GM20000 (cell line): ENCODE results near the gene IL17A.
"Not testable (repeated sequence)": the region's sequence is repeated elsewhere in the genome, so short reads cannot be mapped to it uniquely, and the experiment has no call there.

ENCODE experiments used
- DNase-seq: peaks from one replicate; pipeline ENCODE4 v3.0.0; 2012; ENCODE audit warnings: low spot score
- CTCF ChIP-seq: IDR thresholded peaks from 2 replicates; pipeline ENCODE4 v1.5.1; 2012; ENCODE audit warnings: mild to moderate bottlenecking, control low read depth; ENCODE audit errors: extremely low read depth, missing control alignments

Gene IL17A

GRCh38 chr6:52187098-52187497, 923 bp downstream of the IL17A start:
- no peak for DNase-seq
- TF ChIP-seq CTCF: no peak

DNA sequence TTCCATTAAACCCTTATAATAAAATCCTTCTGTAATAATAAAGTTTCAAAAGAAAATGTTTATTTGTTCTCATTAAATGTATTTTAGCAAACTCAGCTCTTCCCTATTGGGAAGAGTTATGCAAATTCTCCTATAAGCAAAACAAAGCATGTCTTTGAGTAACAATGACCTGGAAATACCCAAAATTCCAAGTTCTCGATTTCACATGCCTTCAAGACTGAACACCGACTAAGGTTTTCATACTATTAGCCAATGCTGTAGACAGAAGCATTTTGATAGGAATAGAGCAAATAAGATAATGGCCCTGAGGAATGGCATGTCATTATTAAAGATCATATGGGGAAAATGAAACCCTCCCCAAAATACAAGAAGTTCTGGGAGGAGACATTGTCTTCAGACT, 3.8 kb downstream of the IL17A start:
- TF ChIP-seq CTCF: no peak
- DNase-seq: no peak

GRCh38 chr6:52190409-52190808, 4.2 kb downstream of the IL17A start:
- TF ChIP-seq CTCF: no peak
- DNase-seq: no peak

GRCh38 chr6:52191824-52192223, 5.6 kb downstream of the IL17A start:
- TF ChIP-seq CTCF: no peak
- no peak for DNase-seq

DNA sequence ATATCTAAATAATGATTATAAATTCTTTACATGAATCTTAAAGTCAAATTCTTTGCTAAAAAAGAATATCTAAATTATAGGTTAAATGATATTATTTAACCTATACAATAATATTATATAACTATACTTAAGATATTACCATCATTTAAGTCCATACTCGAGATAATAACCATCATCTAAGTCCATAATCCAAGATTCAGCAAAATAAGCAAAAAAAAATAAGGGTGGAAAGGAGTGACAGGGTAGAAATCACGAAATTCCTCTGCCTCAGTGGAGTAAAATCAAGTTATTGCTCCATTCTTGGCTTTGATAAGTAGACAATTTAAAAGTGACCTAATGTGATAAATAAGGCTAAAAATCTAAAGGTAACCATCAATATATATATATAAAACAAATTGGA, 9.7 kb downstream of the IL17A start:
- DNase-seq: no peak

DNA sequence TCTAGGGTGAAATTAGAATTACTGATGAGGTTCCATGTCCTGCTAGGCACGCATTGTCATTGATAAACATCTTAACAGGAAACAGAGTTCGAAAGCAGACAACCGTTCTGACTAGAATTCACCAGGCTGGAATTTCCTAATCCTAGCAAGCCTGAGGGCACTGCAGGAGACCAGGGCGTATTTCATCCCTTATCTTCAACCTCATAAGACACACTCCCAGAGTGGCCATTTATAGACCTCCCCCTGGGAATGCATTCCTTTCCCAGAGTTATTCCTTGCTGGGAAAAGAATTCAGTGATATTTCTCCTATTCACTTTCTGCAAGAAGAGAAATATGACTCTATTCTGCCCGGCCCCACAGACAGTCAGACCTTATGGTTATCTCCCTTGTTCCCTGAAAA, 13.9 kb downstream of the IL17A start:
- DNase-seq: not testable (repeated sequence)

More for the DNA sequence above, 9.7 kb downstream of the IL17A start:
- TF ChIP-seq CTCF: no peak

DNA sequence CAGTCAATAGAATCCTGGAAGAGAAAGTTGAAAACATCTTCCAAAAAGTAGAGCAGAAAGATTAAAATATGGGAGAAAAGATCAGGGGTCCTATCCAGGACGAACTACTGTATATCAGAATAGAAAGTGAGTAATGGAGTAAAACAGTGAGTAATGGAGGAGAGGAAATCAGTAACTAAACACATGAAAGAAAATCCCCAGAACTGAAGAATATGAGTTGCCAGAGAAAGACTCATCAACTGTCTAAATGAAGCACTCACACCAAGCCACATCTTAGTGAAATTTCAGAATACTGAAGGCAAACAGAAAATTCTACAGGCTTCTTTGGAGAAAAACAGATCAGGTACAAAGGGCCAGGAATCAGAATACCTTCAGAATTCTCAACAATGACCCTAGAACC, 14.9 kb downstream of the IL17A start:
- no peak for DNase-seq
- no peak for TF ChIP-seq CTCF

DNA sequence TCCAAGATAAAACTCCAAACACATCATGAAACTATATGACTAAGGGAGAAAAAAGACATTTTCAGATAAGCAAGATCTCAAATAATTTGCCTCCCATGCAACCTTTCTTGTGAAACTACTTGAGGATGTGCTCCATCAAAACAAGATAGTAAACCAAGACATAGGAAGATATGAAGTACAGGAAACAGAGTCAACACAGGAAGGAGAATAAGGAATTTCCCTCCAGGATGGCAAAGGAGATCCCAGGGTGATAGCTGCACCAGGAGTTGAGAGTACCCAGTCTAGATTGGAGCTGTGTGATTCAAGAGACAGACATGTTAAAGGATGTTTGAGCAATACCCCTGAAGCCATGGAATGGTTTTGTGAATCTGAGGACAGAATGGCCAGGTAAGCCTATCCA, 15.3 kb downstream of the IL17A start:
- no peak for DNase-seq
- TF ChIP-seq CTCF: no peak
